Measurements from ENCODE around the gene KCNA5.

The KCNA5 gene

DNA sequence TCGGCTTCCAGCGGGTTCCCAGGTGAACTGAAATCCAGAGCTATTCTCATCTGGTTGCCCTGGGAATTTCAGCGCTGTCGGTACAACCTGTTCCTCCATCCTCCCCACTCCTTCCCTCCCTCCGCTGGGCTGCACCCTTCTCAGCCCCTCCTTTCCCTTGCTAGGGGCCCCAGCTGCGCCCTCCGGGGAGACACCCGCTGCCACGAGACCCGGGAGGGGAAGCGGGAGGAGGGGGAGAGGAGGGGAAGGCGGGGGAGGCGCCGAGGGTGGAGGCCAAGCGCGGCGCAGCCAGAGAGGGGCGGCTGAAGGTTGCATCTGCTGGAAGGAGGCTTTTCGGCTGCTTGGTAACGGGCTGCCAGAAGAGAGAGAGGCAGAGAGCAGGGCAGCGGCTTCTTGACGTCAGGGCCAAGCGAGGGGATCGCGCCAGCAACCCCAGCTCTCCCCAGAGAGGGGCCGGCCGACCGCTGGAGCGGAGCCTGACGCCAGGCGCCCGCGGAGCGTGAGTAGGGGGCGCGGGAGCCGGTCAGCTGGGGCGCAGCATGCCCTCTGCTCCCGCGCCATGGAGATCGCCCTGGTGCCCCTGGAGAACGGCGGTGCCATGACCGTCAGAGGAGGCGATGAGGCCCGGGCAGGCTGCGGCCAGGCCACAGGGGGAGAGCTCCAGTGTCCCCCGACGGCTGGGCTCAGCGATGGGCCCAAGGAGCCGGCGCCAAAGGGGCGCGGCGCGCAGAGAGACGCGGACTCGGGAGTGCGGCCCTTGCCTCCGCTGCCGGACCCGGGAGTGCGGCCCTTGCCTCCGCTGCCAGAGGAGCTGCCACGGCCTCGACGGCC is at the start of gene KCNA5:
KCNA5 (plus strand) TSS at position 291 of the 831 bp plus-strand sequence; CDS start at position 560, 269 bp downstream.
- DNase-seq (ENCODE audit: extremely low spot score, insufficient read length, low read depth) (no peak), FAIRE-seq (no peak)

DNA sequence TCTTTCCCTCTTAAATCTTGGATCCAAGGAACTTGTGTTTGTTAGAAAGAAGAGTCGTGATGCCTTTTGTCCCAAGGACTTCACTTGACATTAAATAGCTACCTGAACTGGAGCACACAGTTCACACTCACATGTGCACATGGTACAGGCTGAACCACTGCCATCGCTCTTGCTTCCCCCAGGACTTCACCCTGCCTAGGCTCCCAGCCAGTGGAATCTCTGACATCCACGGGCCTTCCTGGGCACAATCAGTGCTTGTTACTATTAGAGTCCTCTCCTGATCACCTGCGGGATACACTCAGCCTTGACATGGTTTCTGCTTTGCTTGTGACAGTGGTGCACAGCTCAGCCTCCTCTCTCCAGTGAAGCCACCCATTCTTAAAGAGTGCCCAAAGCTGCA is 49.1 kb upstream of the KCNA5 start:
- DNase-seq (ENCODE audit: extremely low spot score, insufficient read length, low read depth) = no peak
- no peak for FAIRE-seq

DNA sequence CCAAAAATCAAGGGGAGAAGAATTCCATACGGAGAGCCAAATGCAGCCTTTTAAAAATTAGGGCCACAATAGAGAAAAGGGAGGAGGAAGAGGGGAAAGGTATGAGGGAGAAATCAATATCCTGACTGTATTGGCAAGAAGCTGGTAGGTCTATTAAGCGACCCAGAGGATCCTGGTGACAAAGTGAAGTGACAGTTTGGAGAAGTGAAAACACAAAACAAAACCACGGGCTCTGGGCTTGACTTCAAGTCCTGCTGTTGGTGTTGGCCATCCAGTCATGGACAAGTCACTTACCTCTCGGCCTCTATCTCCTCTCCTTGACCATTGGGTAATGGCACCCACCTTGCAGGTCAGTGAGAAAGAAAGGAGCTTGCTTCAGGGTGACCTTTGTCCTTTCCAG is 47.0 kb upstream of the KCNA5 start:
- FAIRE-seq (no peak), DNase-seq (ENCODE audit: extremely low spot score, insufficient read length, low read depth) (no peak)

DNA sequence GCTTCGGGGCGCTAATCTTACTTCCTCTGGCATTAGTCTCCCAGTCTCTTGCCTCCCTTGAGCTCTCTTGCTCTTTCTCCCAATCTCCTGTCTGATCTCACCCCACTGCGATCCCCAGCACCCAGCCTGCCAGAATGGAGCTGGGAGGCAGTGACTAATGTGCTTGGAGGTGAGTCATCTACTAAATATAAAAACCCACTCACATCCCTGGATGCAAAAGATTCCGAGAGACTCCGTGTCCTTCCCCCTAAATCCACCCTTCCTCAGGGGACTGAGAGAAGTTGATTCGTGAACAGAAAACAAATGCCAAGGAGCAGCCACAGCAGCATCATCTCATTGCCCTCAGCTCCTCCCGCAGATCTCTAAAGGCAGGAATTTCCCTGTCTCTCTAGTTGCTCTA is 45.7 kb upstream of the KCNA5 start:
- FAIRE-seq = no peak
- DNase-seq (ENCODE audit: extremely low spot score, insufficient read length, low read depth) = no peak

DNA sequence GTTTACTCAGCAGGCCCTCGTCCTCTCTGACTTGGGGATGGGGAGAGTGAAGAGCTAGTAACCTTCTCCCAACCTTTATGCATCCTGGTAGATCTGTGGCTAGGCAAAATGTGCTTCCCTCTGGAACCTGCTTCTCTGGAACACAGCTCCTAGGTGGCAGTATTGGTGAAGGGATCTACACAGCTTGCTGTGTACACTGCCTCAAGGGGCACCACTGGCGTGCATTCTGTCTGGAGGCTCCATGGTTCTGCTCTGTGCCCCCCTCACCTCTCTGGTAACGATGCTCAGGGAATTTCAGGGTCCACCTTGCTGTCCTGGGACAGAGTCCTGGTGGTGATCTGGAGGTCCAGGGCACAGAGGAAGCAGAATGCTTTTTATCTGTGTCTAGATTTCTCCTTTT is 43.5 kb upstream of the KCNA5 start:
- DNase-seq (ENCODE audit: extremely low spot score, insufficient read length, low read depth) (no peak), FAIRE-seq (no peak)

DNA sequence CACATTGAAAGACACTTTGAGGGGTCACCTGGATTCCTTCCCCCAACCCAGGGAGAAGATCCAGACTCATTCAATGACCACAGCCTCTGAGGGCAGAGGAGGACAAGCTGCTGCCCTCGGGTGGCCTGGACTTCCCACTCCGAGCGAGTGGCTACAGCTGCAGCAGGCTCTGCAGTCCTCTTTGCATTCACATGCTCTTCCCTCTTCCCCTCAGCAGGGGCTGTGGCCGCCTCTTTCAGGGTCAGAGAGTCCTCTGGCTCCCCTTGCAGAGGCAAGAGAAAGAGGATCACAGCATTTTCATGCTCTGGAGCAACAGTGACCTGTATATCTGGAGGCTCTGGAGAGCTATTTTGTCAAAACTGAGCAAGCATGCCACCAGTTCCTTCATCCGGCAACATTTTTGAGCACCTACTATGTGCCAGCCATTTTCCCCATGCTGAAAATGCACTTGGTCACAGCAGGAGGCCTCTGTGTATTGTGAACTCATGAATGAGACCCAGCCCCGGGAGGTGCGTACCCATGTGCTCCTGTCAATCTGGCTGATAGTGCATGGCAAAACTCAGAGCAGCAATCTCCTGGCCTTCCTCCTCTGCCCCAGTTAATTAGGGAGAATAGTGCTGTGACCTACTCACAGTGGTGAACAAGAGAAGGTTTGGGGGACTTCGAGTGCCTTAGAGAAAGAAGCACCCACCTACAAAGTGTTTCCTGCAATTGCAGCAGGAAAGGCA is 42.9 kb upstream of the KCNA5 start:
- no peak for FAIRE-seq
- DNase-seq (ENCODE audit: extremely low spot score, insufficient read length, low read depth) = no peak

DNA sequence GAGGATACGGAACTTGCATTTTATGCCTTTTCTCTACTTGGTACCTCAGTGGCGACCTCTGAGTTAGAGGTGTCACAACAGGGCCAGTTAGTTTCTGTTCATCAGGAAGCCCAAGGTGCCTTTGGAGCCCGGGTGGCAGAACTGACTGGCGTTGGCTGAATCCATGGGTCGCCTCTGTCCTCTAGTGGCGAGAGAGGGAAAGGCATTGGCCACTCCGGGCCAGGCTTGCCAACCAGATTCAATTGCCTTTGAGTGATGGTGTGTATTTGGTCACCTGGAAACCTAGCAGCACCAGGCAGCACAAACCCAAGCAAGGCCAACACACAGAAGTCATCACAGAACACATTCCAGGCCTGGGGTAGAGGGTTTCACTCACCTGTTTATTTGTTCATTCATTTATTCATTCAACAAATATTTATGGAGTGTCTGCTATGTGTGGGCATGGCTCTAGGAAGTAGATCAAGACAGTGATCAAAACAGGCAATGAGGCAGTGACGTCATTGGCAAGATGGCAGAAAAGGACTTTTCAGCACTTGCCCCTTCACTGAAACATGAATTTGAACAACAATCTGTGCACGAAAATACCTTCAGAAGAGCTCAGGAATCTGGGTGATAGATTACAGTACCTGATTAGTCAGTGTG is 40.5 kb upstream of the KCNA5 start:
- peak; percentile 82 for FAIRE-seq
- peak; percentile 59 for DNase-seq (ENCODE audit: extremely low spot score, insufficient read length, low read depth)

DNA sequence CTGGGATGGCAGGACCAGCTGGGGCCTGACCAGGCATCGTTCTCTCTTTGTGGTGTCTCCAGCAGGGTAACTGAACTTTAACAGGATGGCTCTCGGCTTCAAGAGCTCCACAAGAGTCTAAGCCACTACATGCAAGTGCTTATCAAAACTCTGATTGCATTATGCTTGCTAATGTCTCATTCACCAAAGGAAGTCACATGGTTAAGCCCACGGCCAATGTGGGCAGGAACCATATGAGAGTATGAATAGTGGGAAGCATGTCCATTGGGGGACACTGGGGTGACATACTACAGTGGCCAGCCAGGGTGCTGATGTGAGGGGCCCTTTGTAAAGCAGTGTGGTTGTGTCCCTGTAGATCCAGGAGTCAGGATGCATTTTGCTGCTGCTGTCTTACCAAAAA is 35.0 kb upstream of the KCNA5 start:
- no peak for FAIRE-seq
- DNase-seq (ENCODE audit: extremely low spot score, insufficient read length, low read depth) = no peak

DNA sequence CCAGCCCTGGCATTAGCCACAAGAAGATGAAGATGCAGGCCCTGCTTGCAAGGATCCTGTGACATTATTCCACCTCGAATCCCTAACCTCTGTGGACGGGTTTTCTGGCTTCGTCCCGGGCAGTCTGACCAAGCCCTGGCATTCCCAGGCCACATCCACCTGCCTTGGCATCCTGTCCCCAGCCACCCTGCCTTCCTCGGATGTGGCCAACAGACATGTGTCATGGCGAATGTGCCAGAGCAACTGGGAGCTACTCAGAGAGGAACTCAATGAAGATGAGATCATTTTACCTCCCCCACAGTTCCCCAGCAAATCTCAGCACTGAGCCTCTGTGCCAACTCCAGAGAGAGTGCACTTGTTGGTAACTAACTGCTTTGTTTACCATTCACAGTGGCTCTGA is 33.5 kb upstream of the KCNA5 start:
- FAIRE-seq (no peak), DNase-seq (ENCODE audit: extremely low spot score, insufficient read length, low read depth) (no peak)

DNA sequence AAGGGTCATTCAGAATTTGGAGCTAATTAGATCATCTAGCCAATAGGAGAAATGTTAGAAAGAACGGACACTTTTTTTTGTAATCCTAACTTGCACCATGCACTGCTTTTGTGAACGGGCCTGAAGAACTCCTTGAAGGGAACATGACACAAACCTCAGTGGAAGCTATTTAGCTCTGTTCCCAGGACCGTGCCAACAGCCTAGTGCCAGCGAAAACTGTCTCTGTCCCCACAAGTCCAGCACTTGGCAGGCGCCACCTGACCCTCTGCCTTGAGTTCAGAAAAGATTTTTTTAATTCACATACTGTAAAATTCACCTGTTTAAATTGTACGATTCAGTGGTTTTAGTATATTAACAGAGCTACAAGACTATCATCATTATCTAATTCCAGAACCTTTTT is 31.3 kb upstream of the KCNA5 start:
- no peak for DNase-seq (ENCODE audit: extremely low spot score, insufficient read length, low read depth)

DNA sequence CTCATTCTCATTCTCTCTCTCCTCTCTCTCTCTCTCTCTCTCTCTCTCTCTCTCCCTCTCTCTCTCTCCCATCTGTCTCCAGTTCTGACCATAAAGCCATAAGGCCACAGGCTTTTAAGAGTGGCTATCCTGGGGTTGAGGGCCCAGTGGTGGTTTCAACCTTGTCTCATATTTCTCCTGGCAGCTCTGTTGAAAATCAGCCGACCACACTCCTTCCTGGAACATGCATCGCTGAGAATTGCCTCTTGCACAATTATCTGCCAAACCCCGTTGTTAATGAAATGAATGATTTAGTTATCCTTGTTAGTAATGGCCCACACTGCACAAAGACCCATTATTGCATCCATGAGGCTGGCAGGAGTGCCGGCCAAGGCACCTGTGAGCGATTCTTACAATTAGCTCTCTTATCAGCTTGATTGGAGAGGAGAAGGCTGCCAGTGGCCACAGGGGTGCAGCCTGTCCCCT is 30.4 kb upstream of the KCNA5 start:
- FAIRE-seq (no peak), DNase-seq (ENCODE audit: extremely low spot score, insufficient read length, low read depth) (no peak)

More for the DNA sequence above, 31.3 kb upstream of the KCNA5 start:
- FAIRE-seq = no peak

DNA sequence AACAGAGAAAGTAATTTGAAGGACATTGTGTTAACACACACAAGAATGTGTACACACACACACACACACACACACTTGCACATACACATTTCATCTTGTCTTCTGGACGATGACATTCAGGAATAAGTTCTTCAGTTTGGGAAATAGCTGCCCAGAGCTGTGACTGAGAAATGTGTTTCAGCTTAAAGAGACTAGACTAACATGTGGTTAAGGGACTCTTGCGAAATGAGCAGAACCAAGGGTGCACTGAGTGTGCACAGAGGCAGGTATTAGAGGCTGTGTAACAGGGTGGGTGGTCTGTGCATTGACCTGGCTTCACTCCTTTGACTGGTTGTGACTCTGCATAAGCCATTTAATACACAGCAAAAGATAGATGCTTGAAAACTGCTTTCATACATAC is 29.4 kb upstream of the KCNA5 start:
- no peak for FAIRE-seq
- DNase-seq (ENCODE audit: extremely low spot score, insufficient read length, low read depth) = no peak

DNA sequence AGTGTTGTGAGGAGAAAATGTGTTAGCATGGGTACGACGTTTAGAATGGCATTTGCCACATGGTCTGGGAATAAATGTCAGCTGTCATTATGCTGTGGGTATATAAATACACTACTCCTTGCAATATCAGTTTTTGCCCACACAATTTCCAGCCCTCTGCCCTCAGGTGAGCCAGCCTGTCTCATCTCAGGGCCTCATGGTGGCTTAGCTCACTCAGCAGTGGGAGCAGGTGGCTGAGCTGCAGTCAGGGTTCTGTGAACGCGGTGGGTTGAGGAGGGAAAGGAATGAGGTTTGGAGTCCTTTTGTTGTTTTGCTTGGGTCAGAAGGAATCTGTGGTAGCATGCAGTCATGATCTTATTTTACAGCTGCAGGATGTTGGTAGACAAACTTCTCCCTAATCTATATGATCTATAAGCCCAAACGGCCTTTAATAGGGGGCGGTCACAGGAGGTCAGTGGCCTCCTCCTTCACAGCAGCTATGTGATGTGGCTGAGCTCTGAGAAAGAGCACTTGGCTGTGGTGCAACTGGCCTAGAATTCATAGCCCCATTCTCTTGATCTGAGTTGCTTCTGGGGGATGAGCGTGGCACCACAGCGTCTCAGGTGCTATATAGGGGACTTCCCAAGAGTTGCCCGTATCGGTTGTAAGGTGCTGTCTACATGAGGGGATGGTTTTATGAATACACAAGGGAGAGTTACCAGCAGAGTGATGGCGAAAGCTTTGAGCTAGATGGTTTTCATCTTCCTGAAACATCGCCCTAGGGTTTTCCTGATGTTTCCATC is 27.8 kb upstream of the KCNA5 start:
- DNase-seq (ENCODE audit: extremely low spot score, insufficient read length, low read depth) = no peak
- FAIRE-seq = no peak

DNA sequence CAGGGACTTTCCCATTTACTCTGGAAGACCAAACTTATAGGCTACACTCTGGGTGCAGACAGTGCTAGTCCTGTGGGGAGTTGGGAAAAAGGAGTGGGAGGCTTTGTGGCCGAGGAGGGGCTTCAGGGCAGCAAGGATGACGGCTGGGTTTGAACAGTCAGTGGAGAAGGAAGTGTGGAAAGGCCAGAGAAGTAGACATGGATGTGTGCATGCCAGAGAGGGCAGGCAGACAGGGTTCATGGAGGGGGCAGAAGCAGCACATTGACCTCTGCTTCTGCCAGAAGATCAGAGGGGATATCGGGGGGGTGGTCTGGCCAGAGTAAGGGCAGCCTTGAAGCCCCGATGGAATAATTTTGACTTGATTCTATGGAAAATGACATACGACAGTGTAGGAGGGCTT is 27.2 kb upstream of the KCNA5 start:
- no peak for FAIRE-seq
- DNase-seq (ENCODE audit: extremely low spot score, insufficient read length, low read depth) = no peak

DNA sequence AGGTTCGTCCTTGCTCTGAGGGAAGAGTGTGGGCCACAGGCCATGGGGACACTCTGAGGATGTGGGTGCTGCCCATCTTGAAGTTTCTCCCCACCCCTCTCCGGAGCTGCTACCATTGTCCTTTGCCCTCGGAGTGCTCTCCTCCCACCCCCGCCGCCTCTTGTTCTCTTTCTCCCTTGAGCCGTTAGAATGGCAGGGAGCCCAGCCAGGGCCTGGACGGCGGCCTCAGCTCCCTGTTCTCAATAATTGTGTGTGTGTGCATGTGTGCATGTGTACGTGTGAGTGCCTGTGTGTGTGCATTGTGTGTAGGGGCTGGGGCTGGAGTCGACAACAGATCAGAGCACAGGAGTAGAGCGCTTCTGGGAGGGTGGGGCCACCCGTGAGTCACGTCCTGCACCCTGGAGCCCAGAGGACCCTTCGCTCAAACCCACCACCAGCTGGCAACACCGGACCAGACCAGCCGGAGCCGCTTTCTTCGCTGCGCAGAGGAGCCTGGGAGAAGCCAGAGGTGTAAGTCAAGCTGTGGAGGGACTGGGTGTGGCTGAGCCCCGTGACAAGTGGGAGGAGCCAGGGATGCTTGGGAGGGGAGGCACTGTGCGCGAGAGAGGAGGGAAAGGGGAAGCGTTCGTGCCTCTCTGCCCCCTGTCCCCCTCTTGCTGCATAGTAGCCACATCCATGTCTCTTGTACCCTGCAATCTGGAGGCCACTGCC is 25.9 kb upstream of the KCNA5 start:
- DNase-seq (ENCODE audit: extremely low spot score, insufficient read length, low read depth) = no peak
- FAIRE-seq = no peak

DNA sequence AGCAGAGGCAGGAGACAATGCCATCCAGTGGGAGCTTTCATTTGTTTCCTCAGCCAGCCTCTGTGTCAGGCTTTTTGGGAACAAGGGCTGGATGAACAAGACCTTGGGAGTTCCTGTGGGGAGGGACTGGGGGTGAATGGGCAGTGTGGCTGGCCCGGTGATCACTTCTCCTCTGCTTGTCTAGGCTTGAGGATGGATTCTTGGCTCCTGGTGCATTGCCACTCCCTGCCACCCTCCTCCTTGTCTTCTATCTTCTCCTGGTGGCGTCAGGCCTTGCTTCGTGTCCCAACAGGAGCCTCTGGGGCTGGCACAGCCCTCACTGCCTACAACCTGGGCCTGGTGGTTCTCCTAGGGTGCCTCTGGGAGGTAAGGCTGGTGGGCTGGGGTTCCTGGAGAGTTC is 25.0 kb upstream of the KCNA5 start:
- no peak for FAIRE-seq

DNA sequence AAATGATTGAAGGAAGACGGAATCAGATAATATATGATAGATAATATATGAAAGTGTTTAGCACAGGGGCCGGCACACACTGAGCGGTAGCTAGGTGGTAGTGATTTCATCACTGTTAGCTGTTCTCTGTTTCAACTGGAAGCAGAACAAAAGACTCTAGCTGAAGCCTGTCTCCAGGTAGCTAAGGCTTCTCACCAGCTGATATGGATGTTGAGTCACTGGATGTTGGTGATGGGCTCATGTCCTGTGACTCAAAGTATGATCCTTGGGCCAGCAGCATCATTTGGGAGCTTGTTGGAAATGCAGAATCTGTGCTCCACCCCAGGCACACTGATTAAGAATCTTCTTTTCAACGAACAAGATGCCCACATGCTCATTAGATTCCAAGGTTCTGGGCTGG is 21.7 kb upstream of the KCNA5 start:
- FAIRE-seq (no peak), DNase-seq (ENCODE audit: extremely low spot score, insufficient read length, low read depth) (no peak)

More for the DNA sequence above, 25.0 kb upstream of the KCNA5 start:
- DNase-seq (ENCODE audit: extremely low spot score, insufficient read length, low read depth) = no peak

DNA sequence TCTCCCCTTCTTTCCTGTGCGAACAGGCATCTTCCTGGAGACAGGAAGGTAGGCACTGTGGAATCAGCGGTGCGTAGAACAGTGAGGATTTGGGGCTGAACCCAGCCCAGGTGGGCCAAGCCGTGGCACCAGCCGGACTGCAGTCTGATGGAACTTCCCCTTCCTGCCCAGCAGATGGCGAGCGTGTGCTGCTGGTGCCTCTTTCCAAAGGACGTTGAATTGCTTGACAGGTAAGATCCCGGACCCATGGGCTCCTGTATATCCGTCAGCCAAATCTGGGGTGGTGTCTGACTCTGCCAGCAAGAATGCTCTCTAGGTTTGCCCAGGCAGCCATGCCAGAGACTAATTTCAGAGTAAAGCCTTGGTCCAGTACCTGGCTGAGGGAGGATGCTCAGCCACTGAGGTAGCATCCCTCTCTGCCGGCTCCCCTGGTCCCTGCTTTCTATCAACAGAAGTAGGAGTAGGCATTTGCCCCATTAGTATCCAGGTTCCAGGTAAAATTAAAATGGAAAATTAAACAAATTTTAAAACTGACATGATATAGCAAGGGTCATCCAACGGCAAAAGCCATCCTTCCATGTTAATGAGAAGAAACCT is 21.1 kb upstream of the KCNA5 start:
- FAIRE-seq = peak; percentile 94
- peak; percentile 68 for DNase-seq (ENCODE audit: extremely low spot score, insufficient read length, low read depth)

DNA sequence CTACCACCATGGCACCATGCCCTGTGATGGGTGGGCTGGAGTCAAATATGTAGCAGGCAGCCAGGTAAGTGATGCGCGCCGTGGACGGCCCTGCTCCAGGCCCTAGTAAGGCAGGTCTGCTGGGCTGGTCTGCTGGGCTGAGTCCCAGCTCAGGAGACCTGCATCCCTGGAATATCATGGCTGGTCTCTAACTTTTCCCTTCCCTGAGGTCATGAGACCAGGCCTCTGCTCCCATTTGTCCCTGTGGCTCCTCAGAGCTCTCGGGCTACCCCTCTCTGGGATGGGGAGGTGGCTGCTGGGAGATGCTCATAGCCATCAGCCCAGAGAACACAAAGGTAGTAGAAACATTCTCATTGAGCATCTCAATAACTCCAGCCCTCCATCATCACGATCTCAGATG is 19.8 kb upstream of the KCNA5 start:
- DNase-seq (ENCODE audit: extremely low spot score, insufficient read length, low read depth) = no peak
- FAIRE-seq = no peak

Data from GM18507 (cell line).